DOHH2 (cell line): ENCODE data around the gene GALNT2.

Source experiments
- EZH2phosphoT487 ChIP-seq: fragments of 200-600 bp; sonication (generic); IDR thresholded peaks from 2 replicates; pipeline ENCODE4 v1.6.1; 2017; ENCODE audit warnings: borderline replicate concordance, mild to moderate bottlenecking, antibody characterized with exemption, low read length, moderate library complexity, mixed read lengths
- TF ChIP-seq, protein P1 (sequence below): fragments of 200-600 bp; sonication (generic); IDR thresholded peaks from one replicate; pipeline ENCODE4 v1.5.1; 2014; ENCODE audit warnings: antibody characterized with exemption, mild to moderate bottlenecking, low read depth, low read length; ENCODE audit not compliant: poor library complexity, severe bottlenecking

DNA sequence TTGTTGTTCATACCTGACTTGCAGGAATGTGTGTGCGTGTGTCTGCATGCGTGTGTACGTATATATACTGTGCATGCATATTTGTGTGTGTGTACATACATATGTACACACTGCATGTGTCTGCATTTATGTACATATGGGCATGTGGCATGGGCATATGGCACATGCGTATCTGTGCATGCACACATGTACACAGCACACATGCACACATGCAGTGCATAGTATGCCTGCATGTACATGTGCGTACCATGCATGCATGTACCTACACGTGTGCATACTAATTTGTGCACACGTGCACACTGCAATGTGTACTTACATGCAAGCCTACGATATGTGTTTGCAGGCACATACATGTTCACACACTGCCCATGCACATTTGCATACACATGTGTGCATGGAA is 43.9 kb downstream of the GALNT2 start:
- TF ChIP-seq, protein P1, sequence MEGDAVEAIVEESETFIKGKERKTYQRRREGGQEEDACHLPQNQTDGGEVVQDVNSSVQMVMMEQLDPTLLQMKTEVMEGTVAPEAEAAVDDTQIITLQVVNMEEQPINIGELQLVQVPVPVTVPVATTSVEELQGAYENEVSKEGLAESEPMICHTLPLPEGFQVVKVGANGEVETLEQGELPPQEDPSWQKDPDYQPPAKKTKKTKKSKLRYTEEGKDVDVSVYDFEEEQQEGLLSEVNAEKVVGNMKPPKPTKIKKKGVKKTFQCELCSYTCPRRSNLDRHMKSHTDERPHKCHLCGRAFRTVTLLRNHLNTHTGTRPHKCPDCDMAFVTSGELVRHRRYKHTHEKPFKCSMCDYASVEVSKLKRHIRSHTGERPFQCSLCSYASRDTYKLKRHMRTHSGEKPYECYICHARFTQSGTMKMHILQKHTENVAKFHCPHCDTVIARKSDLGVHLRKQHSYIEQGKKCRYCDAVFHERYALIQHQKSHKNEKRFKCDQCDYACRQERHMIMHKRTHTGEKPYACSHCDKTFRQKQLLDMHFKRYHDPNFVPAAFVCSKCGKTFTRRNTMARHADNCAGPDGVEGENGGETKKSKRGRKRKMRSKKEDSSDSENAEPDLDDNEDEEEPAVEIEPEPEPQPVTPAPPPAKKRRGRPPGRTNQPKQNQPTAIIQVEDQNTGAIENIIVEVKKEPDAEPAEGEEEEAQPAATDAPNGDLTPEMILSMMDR, result no peak
- no peak for TF ChIP-seq EZH2phosphoT487
